Gastrocnemius medialis (tissue), 4 donors: Measurements from ENCODE around the gene GPR3. TPM values are rescaled to one million over a fixed set of nuclear protein-coding genes. Genes with fewer than 3 reads are reported as not detected.

Source experiments
- ATAC-seq, 2 donors: fragments of 150-250 bp; one replicate each; pipeline ENCODE4 v1.9.1; 2016
- DNase-seq, 2 donors: peaks; one replicate each; pipeline ENCODE4 v3.0.0-alpha.2; 2019
- H3K27ac ChIP-seq, 4 donors: fragments of 200-600 bp; sonication (generic); 1 replicate in 1 of 4; 2 replicates in 3 of 4; pipeline ENCODE4 v1.5.1; 2016 to 2018; ENCODE audit warnings: mild to moderate bottlenecking in 2 of 4, moderate library complexity in 1 of 4
- H3K27me3 ChIP-seq, 3 donors: fragments of 200-600 bp; sonication (generic) in 2 of 3; 1 replicate in 1 of 3; 2 replicates in 2 of 3; pipeline versions ENCODE4 v1.5.1 to v1.6.0; 2016 to 2019; ENCODE audit warnings: mild to moderate bottlenecking in 1 of 3, moderate library complexity in 1 of 3
- H3K36me3 ChIP-seq, 2 donors: fragments of 200-600 bp; sonication (generic) in 1 of 2; one replicate each; pipeline ENCODE4 v1.5.1; 2017 to 2018
- H3K4me1 ChIP-seq, 2 donors: fragments of 200-600 bp; sonication (generic) in 1 of 2; one replicate each; pipeline ENCODE4 v1.5.1; 2016 to 2017; ENCODE audit warnings: mild to moderate bottlenecking in 2 of 2
- H3K4me3 ChIP-seq, 4 donors: fragments of 200-600 bp; sonication (generic) in 3 of 4; 1 replicate in 1 of 4; 2 replicates in 3 of 4; pipeline ENCODE4 v1.5.1; 2016 to 2019; ENCODE audit warnings: mild to moderate bottlenecking in 2 of 4
- H3K9me3 ChIP-seq, 3 donors: fragments of 200-600 bp; sonication (generic) in 2 of 3; 1 replicate in 1 of 3; 2 replicates in 2 of 3; pipeline ENCODE4 v1.5.1; 2016 to 2019
- CTCF ChIP-seq, 5 experiments: fragments of 450-650 bp in 3 of 5; fragments of 200-600 bp in 2 of 5; sonication (generic) in 2 of 5; IDR thresholded peaks in 4 of 5; conservative IDR thresholded peaks in 1 of 5; 1 replicate in 4 of 5; 2 replicates in 1 of 5; pipeline ENCODE4 v1.5.1; 2016 to 2019; ENCODE audit warnings: antibody characterized with exemption in 5 of 5, mild to moderate bottlenecking in 3 of 5, moderate library complexity in 3 of 5
- POLR2A ChIP-seq, 2 donors: fragments of 450-650 bp; IDR thresholded peaks; one replicate each; pipeline ENCODE4 v1.6.1; 2017; ENCODE audit warnings: antibody characterized with exemption in 2 of 2, mild to moderate bottlenecking in 2 of 2, moderate library complexity in 2 of 2
- in situ Hi-C, 4 donors: fragments of 200-750 bp; cut with MboI; loops; one replicate each; pipeline versions ENCODE4 v1.15.0 to v1.8.0; 2017; ENCODE audit warnings: low sequenced_read_pairs in 4 of 4
- intact Hi-C: fragments of 100-400 bp; cut with DNase I; formaldehyde crosslinking; loops from one replicate; pipeline ENCODE4 v1.15.1; 2023; ENCODE audit warnings: low total_unique reads
- total RNA-seq, 4 donors: library from RNA; depleted of rRNA; stranded (reverse); fragments of >200 nt; gene quantifications; one replicate each; pipeline versions ENCODE4 v1.1.0 to v1.2.3, GENCODE V29; 2016

The GPR3 gene
- total RNA-seq, 4 donors from 2014 or later: 0.23 to 0.51 (median 0.35) TPM; not detected in 1

- DNase-seq: peak; percentile 58 to 74
- intact Hi-C loops (loop anchor here (2.0 kb wide), 2 partner anchors 23 to 65 kb away; no protein-coding TSS in a partner anchor), in situ Hi-C loops (no loop called here)
- peak overlapping the region; percentile 91 to 99 (median 96) for H3K27ac ChIP-seq
- H3K4me1 ChIP-seq: peaks cover 22 to 23% of the 10 kb centered on the region in 2 donors
- peak; percentile 54 to 61 for ATAC-seq
- TF ChIP-seq POLR2A (IDR thresholded peaks at IDR 0.05): no peak
- no peak for TF ChIP-seq CTCF (IDR thresholded peaks at IDR 0.05 in 4 of 5, conservative IDR thresholded peaks at IDR 0.05 in 1 of 5)
- peaks cover 0 to 24% of the 10 kb centered on the region in 2 donors for H3K36me3 ChIP-seq
- peak overlapping the region; percentile 71 to 95 (median 77) for H3K4me3 ChIP-seq
- H3K27me3 ChIP-seq: no peaks in the 10 kb centered on the region
- H3K9me3 ChIP-seq: no peaks in the 10 kb centered on the region
Observed at GRCh38 chr1:27366113-27366410, 26.4 kb upstream of the GPR3 start.

- DNase-seq (peak; percentile 83), ATAC-seq (peak; percentile 68 to 76)
- Histone ChIP-seq H3K36me3 (peaks cover 0 to 19% of the 10 kb centered on the region in 2 donors), H3K27me3 (no peaks in the 10 kb centered on the region), H3K27ac (peak within 1 kb of the TSS; percentile 91 to 99 (median 96)), H3K9me3 (no peaks in the 10 kb centered on the region), H3K4me1 (peaks cover 22 to 23% of the 10 kb centered on the region in 2 donors), H3K4me3 (peak within 1 kb of the TSS; percentile 71 to 95 (median 80))
- in situ Hi-C loops: no loop called here
- TF ChIP-seq CTCF (IDR thresholded peaks at IDR 0.05 in 4 of 5, conservative IDR thresholded peaks at IDR 0.05 in 1 of 5): peak; percentile 8 to 35 (median 31)
- peak; percentile 59 to 64 for TF ChIP-seq POLR2A (IDR thresholded peaks at IDR 0.05)
- intact Hi-C loops: loop anchor here (2.0 kb wide), 2 partner anchors 22 to 66 kb away; no protein-coding TSS in a partner anchor
Observed at GRCh38 chr1:27366411-27367159, 25.8 kb upstream of the GPR3 start, which contains the start of gene MAP3K6. TSS of gene MAP3K6 (minus strand) at chr1:27366961. CDS start at chr1:27366597, 364 bp downstream.

GRCh38 chr1:27367160-27367650 is 25.2 kb upstream of the GPR3 start:
- no peak for ATAC-seq
- TF ChIP-seq CTCF (IDR thresholded peaks at IDR 0.05 in 4 of 5, conservative IDR thresholded peaks at IDR 0.05 in 1 of 5): no peak
- TF ChIP-seq POLR2A (IDR thresholded peaks at IDR 0.05): no peak
- Histone ChIP-seq H3K9me3 (no peaks in the 10 kb centered on the region), H3K4me3 (peak overlapping the region; percentile 57 to 95 (median 80)), H3K36me3 (peaks cover 0 to 12% of the 10 kb centered on the region in 2 donors), H3K4me1 (peaks cover 22 to 23% of the 10 kb centered on the region in 2 donors), H3K27me3 (no peaks in the 10 kb centered on the region), H3K27ac (peak overlapping the region; percentile 91 to 99 (median 96))
- in situ Hi-C loops (no loop called here), intact Hi-C loops (loop anchor here (2.0 kb wide), 2 partner anchors 22 to 66 kb away; no protein-coding TSS in a partner anchor)
- DNase-seq: no peak

GRCh38 chr1:27368869-27369582 is 23.4 kb upstream of the GPR3 start:
- Histone ChIP-seq H3K4me3 (no peak overlapping the region), H3K36me3 (no peaks in the 10 kb centered on the region), H3K4me1 (peaks cover 22 to 23% of the 10 kb centered on the region in 2 donors), H3K27me3 (no peaks in the 10 kb centered on the region), H3K9me3 (no peaks in the 10 kb centered on the region), H3K27ac (peak overlapping the region in 1 of 4 donors; percentile 8)
- no peak for DNase-seq
- ATAC-seq: no peak
- intact Hi-C loops: no loop called here
- in situ Hi-C loops: no loop called here
- no peak for TF ChIP-seq POLR2A (IDR thresholded peaks at IDR 0.05)
